IPS DF 4.7 (cell line): ENCODE measurements around the gene ZFP92.
"Not testable (repeated sequence)": the region's sequence is repeated elsewhere in the genome, so short reads cannot be mapped to it uniquely, and the experiment has no call there.

Experiments used
- DNase-seq: peaks from one replicate; pipeline ENCODE4 v3.0.0-alpha.2; 2013; ENCODE audit warnings: low spot score; ENCODE audit errors: extremely low read depth

ZFP92 gene, protein sequence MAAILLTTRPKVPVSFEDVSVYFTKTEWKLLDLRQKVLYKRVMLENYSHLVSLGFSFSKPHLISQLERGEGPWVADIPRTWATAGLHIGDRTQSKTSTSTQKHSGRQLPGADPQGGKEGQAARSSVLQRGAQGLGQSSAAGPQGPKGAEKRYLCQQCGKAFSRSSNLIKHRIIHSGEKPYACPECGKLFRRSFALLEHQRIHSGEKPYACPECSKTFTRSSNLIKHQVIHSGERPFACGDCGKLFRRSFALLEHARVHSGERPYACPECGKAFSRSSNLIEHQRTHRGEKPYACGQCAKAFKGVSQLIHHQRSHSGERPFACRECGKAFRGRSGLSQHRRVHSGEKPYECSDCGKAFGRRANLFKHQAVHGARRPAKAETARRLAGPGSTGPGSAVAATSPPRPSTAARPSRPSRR

DNA sequence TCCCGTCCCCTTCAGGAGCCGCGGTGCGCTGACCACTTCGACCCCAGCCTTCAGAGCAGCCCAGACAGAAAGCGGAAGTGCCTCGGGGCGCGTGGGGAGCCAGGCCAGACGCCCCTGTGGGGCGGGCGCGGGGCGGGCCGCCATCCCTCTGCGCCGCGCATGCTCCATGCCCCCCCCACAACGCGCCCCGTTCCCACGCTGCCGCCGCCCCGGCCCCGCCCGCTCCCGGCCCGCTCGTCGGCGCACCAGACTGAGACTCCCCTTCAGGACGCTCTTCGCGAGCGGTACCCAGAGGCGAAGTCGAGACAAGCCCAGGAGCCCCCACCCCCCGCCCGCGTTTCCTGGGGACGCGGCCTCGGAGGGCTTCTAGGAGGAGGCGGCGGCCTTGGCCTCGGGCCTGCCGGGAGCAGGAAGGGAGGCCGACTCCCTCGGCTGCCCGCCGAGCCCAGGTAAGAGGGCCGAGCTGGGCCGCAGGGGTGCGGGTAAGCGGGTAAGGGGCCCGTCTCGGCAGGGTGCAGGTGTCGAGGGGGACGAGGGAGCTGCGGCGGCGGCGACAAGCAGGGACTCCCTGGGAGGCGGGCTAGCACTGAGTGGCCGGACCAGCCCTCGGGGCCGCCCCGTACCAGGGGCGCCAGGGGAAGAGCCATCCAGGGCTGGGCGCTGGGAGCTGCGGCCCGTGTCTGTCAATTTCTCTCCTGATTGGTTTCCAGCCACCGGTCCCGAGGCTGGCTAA, at the start of gene ZFP92:
Gene ZFP92, plus strand, starts transcription at position 218 of the 733 bp plus-strand sequence. CDS start 6,851 bp downstream, outside the sequence.
- DNase-seq: no peak

- DNase-seq: no peak
Observed at GRCh38 chrX:153361781-153362397, 49.4 kb upstream of the ZFP92 start.

DNA sequence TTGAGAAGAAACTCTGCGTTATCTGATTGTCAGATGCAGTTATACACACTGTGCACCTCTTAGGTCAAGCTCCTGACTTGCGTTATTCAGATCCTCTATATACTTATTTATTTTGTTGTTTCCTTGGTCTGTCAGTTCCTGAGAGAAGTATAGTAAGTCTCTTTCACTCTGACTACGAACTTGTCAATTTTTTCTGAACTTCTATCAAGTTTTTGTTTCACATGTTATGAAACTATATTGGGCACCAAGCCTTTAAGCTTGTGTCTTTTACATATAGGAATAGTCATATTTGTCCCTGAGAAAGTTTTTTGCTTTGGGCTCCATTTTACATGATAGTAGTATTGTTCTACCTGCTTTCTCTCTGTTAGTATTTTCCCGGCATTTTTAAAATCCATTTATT, 45.6 kb upstream of the ZFP92 start:
- no peak for DNase-seq

DNA sequence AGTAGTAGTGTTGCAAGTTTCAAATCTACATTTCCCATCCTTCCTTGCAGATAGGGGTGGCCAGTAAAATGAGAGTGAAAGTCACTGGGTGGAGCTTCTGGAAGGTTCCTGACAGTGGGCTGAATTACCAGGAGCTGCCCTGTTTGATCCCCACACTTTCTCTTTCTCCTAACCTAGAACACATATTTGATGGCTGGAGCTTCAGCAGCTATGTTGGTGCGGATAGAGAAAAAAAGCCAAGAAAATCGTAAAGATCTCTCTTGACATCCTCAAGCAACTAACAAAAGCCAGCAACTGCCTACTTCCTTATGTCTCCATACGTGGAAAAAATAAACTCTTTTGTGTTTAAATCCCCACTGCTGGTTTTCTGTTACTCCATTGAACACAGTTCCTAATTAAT, 45.2 kb upstream of the ZFP92 start:
- DNase-seq: no peak

DNA sequence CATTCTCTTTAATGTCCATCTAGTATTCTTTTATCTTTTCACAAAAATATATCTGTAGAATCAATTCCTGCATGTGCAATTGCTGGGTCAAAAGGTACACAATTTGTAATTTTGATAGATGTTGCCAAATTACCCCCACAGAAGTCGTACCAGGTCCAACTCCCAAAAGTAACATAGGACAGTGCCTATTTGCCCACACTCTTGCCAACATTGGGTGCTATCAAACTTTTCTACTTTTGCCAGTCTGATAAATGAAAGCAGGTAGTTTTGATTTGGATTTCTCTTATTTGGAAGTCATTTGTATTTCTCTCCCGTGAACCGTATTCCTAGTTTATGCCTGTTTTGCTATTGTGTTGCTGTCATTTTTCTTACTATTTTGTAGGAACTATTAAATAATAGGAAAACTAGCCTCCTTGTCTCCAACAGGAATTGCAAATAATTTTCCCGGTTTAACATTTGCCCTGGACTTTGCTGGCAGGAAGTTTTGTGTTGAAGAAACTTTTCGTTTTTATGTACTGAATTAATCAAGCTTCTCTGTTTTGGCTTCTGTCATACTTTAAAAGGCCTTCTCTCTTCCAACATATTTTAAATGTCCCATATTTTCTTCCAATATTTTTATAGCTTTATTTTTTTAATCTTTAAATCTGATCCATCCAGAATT, 44.3 kb upstream of the ZFP92 start:
- no peak for DNase-seq

GRCh38 chrX:153370293-153371055, 40.8 kb upstream of the ZFP92 start:
- DNase-seq: no peak

DNA sequence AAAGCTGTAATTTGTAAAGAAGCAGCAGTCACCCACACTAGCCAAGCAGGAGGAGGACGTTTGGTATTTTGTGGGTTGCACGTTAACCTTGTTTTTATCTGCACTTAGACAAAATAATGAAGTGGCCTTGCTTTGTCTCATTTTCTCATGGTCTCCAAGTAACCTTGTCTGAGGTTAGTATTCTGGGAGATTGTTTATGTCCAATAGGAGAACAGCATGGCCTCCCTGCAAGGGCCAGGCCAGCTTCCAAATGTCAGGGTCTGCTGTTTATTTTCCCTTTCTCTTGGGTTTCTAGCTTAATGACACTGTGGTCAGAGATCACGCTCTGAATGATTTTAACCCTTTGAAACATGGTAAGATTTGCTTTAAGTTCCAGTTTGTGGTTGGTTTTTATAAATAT, 40.0 kb upstream of the ZFP92 start:
- DNase-seq: no peak

DNA sequence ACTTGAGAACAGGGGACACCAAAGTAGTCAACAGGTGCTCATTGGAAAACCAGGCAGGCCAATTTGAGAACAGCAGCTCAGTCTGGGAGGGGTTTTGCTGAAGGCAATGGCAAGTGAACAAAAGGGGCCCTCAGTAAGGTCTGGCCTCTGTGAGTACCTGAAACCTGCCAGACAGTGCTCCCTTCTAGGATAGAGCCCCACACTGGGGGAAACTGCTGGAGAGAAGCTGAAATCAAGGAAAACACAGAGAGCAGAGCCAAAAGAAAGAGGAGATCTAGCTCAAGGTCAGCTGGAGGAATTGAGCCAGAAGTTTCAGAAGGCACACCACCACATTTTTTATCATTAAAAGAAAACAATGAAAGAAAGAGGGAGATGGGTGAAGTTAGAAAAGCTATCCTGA, 38.3 kb upstream of the ZFP92 start:
- no peak for DNase-seq

- no peak for DNase-seq
Observed at GRCh38 chrX:153374426-153374825, 36.8 kb upstream of the ZFP92 start.

DNA sequence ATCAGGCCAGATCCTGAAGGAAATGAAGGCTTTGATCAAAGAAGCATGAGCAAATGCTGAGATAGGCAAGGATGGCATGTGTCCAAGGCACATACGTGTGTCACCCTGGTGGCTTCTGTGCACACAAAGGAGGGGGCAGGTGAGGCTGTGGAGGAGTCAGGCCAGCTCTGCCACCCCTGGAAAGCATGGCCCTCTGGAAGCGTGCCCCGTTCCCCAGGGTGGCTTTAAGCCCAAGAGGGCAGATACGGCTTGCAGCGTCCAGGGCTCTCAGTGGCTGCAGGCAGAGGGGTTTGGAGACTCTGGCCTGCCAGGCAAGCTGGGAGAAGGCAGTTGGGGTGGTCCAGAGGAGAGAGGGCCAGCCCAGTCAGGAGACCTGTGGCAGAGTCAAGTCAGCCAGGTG, 35.7 kb upstream of the ZFP92 start:
- DNase-seq: no peak

DNA sequence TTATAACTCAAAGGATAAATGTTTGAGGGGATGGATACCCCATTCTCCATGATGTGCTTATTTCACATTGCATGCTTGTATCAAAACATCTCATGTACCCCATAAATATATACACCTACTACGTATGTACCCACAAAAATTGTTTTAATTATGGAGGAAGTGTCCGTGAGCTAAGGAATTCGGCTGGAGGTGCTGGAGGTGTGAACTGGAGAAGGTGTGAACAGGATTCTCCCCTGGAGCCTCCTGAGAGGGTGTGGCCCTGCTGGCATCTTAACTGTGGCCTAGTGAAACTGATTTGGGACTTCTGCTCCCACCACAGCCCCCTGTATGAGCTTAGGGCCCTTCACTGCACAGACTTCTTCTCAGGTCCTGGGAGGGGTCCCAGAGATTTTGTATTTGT, 33.5 kb upstream of the ZFP92 start:
- DNase-seq: no peak

DNA sequence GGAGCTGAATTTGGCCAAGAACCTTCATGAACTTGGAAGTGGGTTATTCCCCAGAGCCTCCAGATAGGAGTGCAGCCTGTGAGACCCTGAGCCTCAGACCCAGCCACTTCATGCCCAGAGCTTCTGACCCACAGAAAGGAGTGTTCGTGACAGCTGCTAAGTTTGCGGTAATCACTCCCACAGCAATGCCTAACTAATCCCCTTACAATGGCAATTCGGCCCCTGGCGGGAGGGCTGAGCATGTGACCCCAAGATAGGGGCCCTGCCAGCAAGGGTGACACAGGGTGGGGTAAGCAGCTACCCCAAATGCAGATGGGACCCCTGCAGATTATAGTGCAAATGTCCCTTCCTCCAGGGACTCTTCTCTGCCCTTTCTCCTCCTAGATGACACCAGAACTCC, 32.7 kb upstream of the ZFP92 start:
- DNase-seq: no peak

GRCh38 chrX:153379508-153379907, 31.8 kb upstream of the ZFP92 start:
- no peak for DNase-seq

DNA sequence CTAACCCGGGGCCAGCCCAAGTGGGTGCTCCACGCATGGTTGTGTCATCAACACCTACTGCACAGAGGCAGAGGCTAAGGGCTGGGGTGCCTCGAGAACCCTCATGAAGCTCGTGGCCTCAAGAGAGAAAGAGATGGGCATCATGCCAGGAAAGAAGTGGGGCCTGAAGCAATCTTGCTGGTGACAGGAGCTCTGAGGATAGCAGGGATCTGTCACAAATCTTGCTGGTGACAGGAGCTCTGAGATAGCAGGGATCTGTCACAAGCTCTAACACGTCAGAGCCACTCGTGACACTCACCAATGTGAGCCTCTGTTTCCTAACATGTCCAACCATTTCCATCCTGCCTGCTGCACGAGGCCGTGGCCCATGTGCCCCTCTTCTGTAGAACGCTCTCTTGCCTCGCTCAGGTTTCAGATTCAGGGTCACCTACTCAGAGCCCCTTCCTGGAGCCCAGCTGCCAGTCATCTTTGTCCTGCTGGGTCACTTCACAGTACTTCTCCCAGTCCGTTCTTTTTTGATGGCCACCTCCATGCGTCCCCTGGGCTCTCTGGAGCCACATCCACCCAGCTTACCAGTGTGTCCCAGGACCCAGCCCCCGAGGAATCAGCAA, 31.2 kb upstream of the ZFP92 start:
- DNase-seq: no peak

DNA sequence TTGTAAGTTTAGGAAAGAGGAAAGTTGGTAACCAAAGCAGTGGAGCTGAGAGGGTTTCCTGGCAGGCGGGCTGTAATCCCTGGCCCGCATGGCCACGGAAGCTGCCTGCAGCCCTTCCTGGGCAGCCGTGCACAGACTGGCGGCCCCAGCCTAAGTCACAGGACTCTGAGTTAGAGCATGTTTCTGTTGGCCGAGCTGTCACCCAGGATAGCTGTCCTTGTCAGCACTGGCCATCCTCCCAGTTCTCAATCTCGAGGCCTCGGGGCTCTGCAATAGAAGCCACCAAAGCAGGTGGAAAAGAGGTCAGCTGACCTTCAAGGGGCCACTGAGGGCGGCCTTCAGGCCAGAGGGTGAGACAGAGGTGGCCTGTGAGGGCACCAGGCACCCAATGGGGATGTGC, 30.6 kb upstream of the ZFP92 start:
- no peak for DNase-seq

DNA sequence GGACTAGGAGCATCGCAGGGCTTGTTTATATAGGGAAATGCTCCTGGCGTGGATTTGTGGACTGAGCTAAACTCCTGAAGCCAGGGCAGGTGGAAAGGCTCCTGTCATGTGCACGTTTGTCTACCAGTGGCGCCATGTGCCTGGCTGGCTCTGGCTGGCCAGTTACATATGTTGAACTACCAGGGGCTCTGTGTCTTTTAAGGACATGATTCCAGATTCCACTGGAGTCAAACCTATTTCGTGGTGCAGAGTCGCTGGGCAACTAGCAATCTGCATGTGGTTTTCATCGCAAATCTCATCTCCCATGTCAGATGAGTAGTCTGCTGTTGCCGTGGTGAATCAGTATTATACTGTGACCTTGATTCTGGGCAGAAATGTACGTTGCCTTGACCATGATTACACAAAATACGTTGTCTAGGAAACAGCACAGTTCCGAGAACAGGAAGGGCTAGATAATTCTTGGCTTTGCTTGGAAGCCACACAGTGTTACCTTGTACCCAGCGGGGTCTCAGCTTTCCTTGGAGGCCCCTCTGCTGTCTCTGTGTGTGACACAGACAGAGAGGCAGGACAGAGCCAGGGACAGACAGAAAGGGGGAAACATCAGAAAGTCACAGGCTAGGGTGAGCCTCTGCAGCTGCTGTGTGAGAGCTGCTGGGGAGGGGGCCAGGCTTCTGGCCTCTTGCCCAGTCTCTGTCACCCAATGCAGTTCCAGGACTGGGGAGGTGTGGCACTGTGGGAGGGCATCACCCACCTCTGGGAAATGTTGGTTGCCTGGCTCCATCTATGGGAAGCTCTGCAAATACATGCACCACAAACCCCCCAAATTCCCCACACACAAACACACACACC, 29.4 kb upstream of the ZFP92 start:
- DNase-seq: no peak

DNA sequence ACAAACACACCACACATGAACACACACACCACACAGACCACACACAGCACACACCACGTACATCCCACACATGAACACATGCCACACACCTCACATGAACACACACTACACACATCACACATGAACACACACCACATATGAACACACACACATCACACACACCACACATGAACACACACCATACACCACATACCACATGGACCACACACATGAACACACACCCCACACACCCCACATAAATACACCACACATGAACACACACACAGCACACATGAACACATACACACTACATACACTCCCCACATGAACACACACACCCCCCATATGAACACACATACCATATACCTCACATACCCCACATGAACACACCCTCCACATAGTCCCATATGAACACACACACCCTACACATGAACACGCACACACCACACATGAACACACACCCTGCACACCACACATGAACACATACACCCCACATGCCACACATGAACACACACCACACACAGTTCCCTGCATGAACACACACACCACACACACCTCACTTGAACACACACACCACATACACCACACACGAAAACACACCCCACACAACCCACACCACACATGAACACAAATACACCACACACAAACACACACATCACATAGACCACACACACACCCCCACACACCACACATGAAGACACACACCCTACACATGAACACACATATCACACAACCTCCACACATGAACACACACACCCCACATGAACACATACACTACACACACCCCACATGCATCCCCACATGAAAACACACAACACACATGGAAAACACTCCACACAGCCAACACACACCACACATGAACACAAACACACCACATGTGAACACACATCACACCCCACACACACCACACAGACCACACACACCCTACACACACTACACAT, 28.4 kb upstream of the ZFP92 start:
- no peak for DNase-seq

DNA sequence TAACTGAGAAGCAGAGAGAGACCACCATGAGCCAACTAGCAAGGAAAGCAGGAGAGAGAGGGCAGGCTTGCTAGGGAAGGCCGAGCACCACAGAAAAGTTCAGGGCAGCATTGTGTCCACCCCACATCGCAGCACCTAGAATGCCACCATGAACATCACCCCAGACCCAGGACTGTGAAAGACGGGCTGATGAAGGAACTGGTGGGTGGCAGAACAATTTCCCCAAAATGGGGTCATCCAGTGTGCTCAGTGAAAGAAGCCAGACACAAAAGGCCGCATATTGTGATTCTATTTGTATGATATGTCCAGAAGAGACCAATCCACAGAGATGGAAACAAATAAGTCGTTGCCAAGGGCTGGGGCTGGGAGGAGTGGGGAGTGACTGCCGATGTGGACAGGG, 26.9 kb upstream of the ZFP92 start:
- no peak for DNase-seq

DNA sequence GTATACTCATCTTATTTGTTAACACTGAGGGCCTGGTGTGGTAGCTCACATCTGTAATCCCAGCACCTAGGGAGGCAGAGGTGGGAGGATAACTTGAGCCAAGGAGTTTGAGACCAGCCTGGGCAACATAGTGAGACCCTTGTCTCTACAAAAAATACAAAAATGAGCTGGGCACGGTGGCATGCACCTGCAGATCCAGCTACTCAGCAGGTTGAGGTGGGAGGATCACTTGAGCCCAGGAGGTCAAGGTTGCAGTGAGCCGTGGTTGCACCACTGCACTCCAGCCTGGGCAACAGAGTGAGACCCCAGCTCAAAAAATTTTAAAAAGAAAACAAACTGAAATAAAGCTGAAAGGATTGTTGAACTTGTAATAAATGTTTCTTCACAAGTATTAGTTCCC, 26.3 kb upstream of the ZFP92 start:
- DNase-seq: not testable (repeated sequence)
